T-helper 2 cell treated with Interferon-gamma antibody and Interleukin-4, amounts not matched to agents 100 ng/mL and 5 ng/mL, for 36 hours (primary cell): ENCODE measurements around the gene SYNE1. TPM values are rescaled to one million over a fixed set of nuclear protein-coding genes. Genes with fewer than 3 reads are reported as not detected.

Source experiments
- intact Hi-C: fragments of 100-400 bp; cut with micrococcal nuclease; formaldehyde crosslinking; loops from one replicate; pipeline ENCODE4 v1.15.1; 2023
- total RNA-seq: library from RNA; stranded (reverse); gene quantifications from 2 replicates; pipeline ENCODE4 v1.2.3, GENCODE V29; 2022

Gene SYNE1
- total RNA-seq, 1 donor from 2014 or later: 55.0 TPM

- intact Hi-C loops: loop anchor here (5.0 kb wide), 1 partner anchor 34 kb away; no protein-coding TSS in a partner anchor
These were observed 430.9 kb downstream of the SYNE1 start for GRCh38 chr6:152206072-152206818.

GRCh38 chr6:152204591-152204990 is 432.6 kb downstream of the SYNE1 start:
- intact Hi-C loops: no loop called here

- intact Hi-C loops: no loop called here
These were observed 436.0 kb downstream of the SYNE1 start for GRCh38 chr6:152201120-152201519.

- intact Hi-C loops: no loop called here
These were observed 441.3 kb downstream of the SYNE1 start for GRCh38 chr6:152195896-152196295.

- intact Hi-C loops: loop anchor here (5.0 to 10.0 kb wide), 3 partner anchors 43 to 795 kb away; partner anchors contain the start of gene FBXO5
These were observed 447.4 kb downstream of the SYNE1 start for GRCh38 chr6:152189736-152190135.

GRCh38 chr6:152188011-152188410 is 449.2 kb downstream of the SYNE1 start:
- intact Hi-C loops: loop anchor here (5.0 to 10.0 kb wide), 3 partner anchors 44 to 797 kb away; partner anchors contain the start of gene FBXO5

GRCh38 chr6:152186840-152187239 is 450.3 kb downstream of the SYNE1 start:
- intact Hi-C loops: loop anchor here (5.0 to 10.0 kb wide), 3 partner anchors 45 to 798 kb away; partner anchors contain the start of gene FBXO5

GRCh38 chr6:152184917-152185574 is 452.1 kb downstream of the SYNE1 start:
- intact Hi-C loops: loop anchor here (1.0 to 10.0 kb wide), 4 partner anchors 14 to 800 kb away; partner anchors contain the start of gene FBXO5

GRCh38 chr6:152184573-152184916 is 452.6 kb downstream of the SYNE1 start:
- intact Hi-C loops: loop anchor here (10.0 kb wide), 1 partner anchor 800 kb away; the partner anchor contains the start of gene FBXO5

- intact Hi-C loops: loop anchor here (10.0 kb wide), 1 partner anchor 804 kb away; the partner anchor contains the start of gene FBXO5
These were observed 456.6 kb downstream of the SYNE1 start for GRCh38 chr6:152180601-152181000.

GRCh38 chr6:152176268-152176667 is 460.9 kb downstream of the SYNE1 start:
- intact Hi-C loops: loop anchor here (10.0 kb wide), 1 partner anchor 781 kb away; the partner anchor contains the start of gene ZBTB2

- intact Hi-C loops: loop anchor here (5.0 to 10.0 kb wide), 4 partner anchors 33 to 779 kb away; partner anchors contain the start of genes RMND1 and ZBTB2
These were observed 463.2 kb downstream of the SYNE1 start for GRCh38 chr6:152173957-152174356.

GRCh38 chr6:152173321-152173720 is 463.8 kb downstream of the SYNE1 start:
- intact Hi-C loops: loop anchor here (5.0 to 10.0 kb wide), 4 partner anchors 34 to 779 kb away; partner anchors contain the start of genes RMND1 and ZBTB2

- intact Hi-C loops: loop anchor here (1.0 to 10.0 kb wide), 5 partner anchors 14 to 776 kb away; partner anchors contain the start of genes RMND1 and ZBTB2
These were observed 466.2 kb downstream of the SYNE1 start for GRCh38 chr6:152170702-152171667.

GRCh38 chr6:152170313-152170701 is 466.9 kb downstream of the SYNE1 start:
- intact Hi-C loops: loop anchor here (5.0 to 10.0 kb wide), 4 partner anchors 37 to 776 kb away; partner anchors contain the start of genes RMND1 and ZBTB2

GRCh38 chr6:152167641-152168603 is 469.2 kb downstream of the SYNE1 start:
- intact Hi-C loops: no loop called here

GRCh38 chr6:152166897-152167296 is 470.3 kb downstream of the SYNE1 start:
- intact Hi-C loops: no loop called here

- intact Hi-C loops: no loop called here
These were observed 470.7 kb downstream of the SYNE1 start for GRCh38 chr6:152166497-152166896.

GRCh38 chr6:152164957-152165356 is 472.2 kb downstream of the SYNE1 start:
- intact Hi-C loops: no loop called here
